COR-L47 (cell line): ENCODE data around the gene FKBP8.
A peak's percentile ranks its signal among the peaks of the same experiment; 100 is the strongest.
"Not testable (repeated sequence)": the region's sequence is repeated elsewhere in the genome, so short reads cannot be mapped to it uniquely, and the experiment has no call there.

Source experiments
- DNase-seq: peaks from one replicate; lab custom pipeline; 2025; lab: John Stamatoyannopoulos, UW

Gene FKBP8

DNA sequence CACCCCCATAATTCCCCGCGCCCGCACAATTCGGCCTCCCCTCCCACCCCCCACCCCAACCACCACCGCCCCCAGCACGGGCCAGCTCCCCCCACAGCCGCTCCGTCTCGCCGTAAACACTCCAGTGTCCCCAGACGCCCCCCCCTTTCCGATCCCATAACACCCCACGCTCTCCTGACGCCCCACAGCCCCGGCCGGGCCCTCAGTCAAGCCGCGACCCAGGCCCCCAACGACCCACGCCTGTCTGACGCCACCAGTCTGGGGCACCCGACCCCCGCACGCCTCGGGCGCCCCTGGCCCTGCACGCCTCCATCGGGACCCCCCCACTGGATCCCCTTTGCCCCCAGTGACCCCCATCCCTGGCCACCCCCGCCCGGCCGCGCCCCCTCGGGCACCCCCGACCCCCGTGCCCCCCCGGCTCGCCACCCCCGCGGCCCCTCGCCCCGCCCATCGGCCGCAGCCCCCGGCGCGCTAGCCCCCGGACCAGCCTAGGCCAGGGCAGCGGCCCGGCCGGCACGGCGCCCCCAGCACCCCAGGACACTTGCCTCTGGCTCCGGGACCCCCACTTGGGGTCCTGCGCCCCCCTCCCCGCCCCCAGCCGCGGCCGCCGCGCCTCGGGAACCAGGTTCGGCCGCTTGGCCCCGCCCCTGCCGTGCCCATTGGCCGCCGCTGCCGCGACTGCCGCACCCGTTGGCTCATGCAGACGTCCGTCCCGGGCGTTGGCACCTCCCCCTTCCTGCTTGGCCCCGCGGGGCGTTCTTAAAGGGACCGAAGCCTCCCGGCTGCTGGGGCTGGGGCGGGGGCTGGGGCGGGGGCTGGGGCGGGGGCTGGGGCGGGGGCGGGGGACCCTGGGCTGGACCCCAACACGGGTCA, at the start of gene FKBP8:
Gene FKBP8, minus strand, starts transcription at position 633 of the 873 bp plus-strand sequence. CDS start 1,603 bp downstream, outside the sequence.
- DNase-seq = peak; percentile 85

DNA sequence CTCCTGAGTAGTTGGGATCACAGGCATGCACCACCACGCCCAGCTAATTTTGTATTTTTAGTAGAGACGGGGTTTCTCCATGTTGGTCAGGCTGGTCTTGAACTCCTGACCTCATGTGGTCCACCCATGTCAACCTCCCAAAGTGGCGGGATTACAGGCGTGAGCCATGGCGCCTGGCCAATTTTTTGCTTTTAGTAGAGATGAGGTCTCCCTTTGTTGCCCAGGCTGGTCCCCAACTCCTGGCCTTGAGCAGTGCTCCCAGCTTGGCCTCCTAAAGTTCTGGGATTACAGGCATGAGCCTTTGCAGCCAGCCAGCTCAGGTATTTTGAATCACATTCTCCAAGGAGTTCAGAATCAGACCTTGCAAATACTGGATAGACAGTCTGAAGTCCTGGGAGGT, 49.4 kb upstream of the FKBP8 start:
- DNase-seq = not testable (repeated sequence)

DNA sequence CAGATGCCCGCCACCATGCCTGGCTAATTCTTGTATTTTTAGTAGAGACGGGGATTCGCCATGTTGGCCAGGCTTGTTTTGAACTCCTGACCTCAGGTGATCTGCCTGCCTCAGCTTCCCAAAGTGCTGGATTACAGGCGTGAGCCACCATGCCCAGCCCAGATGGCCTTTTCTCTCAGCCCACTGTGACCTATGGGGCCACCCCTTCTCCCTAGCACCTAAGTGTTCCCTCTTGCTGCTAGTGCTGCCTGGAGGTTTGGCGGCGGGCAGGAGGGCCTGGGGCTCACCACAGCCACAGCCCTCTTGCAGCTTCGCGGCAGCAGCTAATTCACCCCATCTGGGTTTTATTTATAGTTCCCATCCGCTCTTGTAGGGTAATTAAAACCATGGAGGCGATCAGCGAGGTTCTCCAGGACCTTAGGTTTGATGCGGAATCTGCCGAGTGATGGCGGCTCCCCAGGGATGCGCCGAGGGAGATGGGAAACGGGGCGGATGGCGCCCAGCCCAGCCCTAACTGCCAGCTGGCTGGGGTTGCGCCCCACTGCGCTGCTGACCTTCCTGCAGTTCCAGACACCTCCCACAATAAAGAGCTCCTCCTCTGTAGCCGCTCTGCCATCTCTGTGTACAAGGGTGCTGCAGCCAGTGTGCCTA, 48.5 kb upstream of the FKBP8 start:
- no peak for DNase-seq

GRCh38 chr19:18590273-18591272, 47.2 kb upstream of the FKBP8 start:
- DNase-seq = no peak

GRCh38 chr19:18589380-18590272, 46.3 kb upstream of the FKBP8 start:
- peak; percentile 53 for DNase-seq

DNA sequence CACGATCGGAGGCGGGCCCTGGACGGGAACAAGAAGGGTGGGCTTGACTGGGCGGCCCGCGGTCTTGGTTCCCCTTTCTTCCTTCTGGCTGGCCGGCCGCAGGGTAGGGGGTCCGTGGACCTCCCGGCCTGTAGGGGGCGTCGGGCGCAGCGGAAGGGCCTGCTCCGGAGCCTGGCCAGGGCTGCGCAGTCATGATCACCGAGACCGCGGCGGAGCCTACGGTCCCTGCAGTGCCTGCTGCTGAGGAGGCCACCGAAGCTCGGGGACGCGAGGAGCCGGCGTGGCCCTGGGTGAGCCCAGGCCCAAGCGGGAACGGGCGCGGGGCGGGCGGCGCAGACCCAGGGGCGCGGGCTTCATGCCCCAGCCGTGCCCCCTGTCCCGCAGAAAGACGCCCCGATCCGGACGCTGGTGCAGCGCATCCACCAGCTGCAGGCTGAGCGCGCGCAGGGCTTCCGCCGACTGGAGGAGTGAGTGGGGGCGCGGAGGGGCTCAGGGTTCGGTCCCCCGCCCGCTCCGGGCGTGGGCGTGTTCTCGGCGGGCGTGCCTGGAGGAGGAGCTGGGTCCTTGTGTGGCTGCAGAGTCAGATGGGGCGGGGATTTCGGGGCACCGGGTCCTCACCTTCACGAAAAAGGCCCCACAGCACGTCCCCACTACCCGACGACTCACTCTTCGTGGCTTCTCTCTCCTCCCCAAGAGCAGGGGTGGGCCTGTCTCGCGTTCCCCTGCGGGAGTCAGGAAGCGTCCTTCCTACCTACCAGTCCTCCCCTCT, 45.4 kb upstream of the FKBP8 start, which contains the start of gene REX1BD:
Gene REX1BD, plus strand, starts transcription at position 188 of the 769 bp plus-strand sequence. Its CDS starts 4 bp downstream, at position 192.
- peak; percentile 60 for DNase-seq

DNA sequence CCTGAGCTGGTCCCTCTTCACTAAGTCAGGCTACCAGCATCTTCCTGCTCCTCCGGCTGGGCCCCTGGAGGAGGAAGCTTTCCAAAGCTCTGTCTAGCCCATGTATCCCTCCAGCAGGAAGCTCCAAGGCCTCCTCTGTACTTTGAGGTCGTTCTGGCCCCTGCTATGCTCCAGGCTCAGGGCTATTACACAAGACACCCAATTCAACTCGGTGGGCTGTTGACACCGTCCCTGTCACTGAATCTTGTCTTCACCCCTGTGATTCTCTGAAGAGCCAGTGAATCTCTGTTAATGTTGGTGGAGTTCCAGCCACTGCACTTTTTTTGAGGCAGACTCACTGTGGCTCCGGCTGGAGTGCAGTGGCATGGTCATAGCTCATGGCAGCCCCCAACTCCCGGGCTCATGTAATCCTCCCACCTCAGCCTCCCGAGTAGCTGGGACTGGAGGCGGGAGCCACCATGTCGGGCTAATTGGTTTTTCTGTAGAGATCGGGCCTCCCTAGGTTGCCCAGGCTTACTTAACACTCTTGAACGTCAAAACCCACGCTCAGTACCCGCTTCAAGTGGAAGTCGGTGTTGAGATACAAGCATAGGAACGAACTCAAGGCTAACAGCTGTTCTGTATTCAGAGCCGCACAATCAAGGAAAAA, 44.7 kb upstream of the FKBP8 start:
- DNase-seq = no peak

DNA sequence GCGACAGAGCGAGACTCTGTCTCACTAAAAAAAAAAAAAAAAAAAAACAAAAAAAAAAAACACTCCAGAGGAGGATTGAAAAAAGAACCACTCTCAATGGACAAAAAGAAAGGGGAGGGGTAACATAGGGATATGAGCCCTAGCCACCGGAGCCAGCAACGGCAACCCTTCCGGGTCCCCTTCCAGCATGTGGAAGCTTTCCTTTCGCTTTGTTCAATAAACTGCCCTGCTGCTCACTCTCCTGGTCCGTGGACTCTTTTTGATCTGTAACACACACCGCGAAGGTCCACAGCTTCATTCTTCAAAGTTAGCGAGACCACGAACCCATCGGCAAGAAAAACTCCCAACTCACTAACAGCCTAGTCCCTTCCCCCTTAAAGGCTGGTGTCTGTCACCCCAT, 44.2 kb upstream of the FKBP8 start:
- no peak for DNase-seq

DNA sequence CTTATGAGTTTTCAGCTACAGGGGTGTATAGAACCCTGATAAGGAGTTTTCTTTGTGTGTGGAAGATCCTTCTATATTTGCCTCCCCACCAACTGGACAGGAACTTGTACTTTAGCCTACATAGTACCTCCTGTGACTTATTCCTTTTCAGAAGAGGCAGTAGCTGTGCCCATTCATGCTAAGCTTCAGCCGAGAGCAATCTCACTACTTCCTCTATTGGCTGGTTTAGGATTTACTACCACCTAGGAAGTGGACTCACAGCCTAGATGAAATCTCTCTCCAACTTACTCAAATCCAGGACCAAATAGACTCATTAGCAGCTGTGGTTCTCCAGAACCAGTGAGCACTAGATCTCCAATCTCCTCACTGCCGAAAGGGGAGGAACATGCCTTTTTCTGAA, 42.9 kb upstream of the FKBP8 start:
- DNase-seq = no peak

DNA sequence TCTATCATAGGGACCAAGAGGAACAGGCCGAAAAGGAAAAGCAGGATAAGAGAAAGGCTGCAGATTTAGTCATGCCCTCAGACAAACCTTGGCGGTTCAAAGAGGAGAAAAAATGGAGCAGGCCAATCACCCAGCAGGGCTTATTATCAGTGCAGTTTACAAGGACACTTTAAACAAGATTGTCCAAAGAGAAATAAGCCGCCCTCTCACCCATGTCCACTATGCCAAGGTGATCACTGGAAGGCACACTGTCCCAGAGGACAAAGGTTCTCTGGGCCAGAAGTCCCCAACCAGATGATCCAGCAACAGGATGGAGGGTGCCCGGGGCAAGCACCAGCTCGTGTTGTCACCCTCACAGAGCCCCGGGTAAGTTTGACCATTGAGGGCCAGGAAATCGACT, 36.9 kb upstream of the FKBP8 start:
- no peak for DNase-seq

GRCh38 chr19:18577365-18577914, 34.1 kb upstream of the FKBP8 start:
- DNase-seq = no peak

GRCh38 chr19:18576383-18576782, 33.0 kb upstream of the FKBP8 start:
- no peak for DNase-seq

GRCh38 chr19:18574691-18575291, 31.4 kb upstream of the FKBP8 start:
- DNase-seq = no peak

DNA sequence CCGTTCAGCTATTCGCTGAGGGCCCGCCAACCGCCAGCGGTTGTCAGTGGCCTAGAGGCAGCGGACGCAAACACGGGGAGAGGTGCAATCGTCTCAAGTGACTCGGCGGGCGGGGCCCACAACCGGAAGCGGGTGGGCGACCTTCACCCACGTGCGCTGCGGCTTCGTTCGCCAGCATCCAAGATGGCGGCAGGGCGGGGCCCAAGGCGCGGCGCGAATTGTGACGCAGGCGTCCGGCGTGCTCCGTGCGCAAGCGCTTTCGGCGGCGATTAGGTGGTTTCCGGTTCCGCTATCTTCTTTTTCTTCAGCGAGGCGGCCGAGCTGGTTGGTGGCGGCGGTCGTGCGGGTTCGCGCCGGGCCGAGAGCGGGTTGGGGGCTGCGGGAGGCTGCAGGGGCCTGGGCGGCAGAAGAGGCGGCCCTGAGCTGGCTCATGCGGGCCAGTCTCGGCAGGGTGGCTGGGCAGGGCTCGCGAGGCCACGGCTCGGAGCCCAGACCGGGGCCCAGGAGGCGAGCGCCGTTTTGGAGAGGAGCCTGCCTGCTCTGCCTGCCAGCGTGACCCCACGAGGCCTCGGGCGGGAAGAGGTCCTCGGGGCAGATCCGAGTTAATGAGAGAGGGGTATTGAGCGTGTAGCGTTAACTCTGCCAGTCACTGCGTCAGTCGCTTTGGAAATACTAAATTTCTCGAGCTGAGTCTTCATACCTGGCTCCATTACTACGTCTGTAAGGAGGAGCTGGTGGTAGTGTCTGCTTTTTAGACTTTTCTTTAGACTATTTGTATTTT, 28.4 kb upstream of the FKBP8 start, which contains the start of gene UBA52:
Gene UBA52, plus strand, starts transcription at position 294 of the 781 bp plus-strand sequence. CDS start 1,444 bp downstream, outside the sequence.
- peak; percentile 98 for DNase-seq

DNA sequence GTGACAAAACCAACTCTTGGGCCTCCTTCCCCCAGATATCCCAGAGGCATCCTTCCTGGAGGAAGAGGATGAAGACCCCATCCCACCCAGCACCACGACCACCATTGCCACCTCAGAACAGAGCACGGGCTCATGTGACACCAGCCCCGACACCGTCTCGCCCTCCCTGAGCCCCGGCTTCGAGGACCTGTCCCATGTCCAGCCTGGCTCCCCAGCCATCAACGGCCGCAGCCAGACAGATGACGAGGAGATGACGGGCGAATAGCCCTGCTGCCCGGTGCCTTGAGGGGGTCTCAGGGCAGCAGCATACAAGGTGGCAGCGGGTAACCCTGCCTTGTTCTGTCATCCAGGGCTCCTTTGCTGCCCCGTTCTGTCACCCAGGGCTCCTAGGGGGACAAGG, 25.0 kb upstream of the FKBP8 start:
- no peak for DNase-seq

DNA sequence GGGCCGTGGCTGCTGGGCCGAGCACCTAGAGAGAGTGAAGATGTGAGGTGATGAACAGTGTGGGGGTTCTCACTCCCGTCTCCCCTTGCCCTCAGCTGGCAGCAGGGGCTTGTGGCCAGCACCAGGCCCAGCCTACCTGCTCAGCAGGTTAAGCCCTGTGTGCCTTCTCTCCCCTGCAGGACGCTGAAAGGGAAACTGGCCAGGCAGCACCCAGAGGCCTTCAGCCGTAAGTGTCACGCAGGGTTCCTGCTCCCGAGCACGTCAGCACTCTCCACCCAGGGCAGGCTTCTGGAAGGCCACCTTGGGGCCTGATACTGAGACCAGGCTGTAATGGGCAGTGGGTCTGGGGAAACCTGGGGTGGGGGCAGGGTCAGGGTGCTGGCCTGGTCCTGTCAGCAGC, 23.6 kb upstream of the FKBP8 start:
- no peak for DNase-seq

GRCh38 chr19:18562086-18562485, 18.7 kb upstream of the FKBP8 start:
- no peak for DNase-seq

- DNase-seq = no peak
These were observed 16.3 kb upstream of the FKBP8 start for GRCh38 chr19:18559685-18560084.
